Right ventricle myocardium superior (tissue), 1 donor: ENCODE data around the gene FBXO21. TPM values are rescaled to one million over a fixed set of nuclear protein-coding genes. Genes with fewer than 3 reads are reported as not detected.
"Not testable (repeated sequence)": the region's sequence is repeated elsewhere in the genome, so short reads cannot be mapped to it uniquely, and the experiment has no call there.

Experiments
- ATAC-seq: fragments of 200-7000 bp; cut with Tn5 transposase; one replicate; pipeline ENCODE4 v1.9.1; 2020; ENCODE audit warnings: mild to moderate bottlenecking; ENCODE audit not compliant: poor library complexity
- DNase-seq: peaks from one replicate; pipeline ENCODE4 v3.0.0-alpha.2; 2020
- intact Hi-C: fragments of 100-400 bp; cut with DNase I; formaldehyde crosslinking; loops from one replicate; pipeline ENCODE4 v1.11.2; 2022
- total RNA-seq: library from RNA; stranded (reverse); fragmentation: NEBNext Ultra II Directional; extraction: Animal tissue kit (Norgen Biotek cat#: 25700); gene quantifications from one replicate; pipeline ENCODE4 v1.2.1, GENCODE V29; 2021
- donor health status: DM: no; HTN: yes; CAD: no; lungs with severe emphysema.

FBXO21 gene
- total RNA-seq, 1 donor from 2014 or later, result 35.3 TPM

DNA sequence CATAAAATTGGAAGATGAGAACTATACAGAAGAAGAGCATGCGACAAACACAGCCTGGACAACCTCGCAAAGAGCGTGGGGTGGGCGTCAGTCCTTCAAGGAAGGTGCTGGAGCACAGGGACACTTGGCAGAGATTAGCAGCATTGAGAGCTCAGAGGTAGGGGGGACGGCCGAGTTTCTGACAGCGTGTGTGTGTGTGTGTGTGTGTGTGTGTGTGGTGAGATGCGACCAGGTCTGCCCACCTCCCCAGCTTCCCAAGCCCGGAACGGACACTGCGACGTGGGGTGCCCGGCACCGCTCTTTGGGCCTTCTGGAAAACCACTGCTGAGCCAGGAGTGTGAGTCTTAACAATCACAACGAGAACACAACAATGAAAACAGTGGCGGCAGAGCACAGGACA is 17.9 kb upstream of the FBXO21 start:
- ATAC-seq (no peak), DNase-seq (no peak)
- intact Hi-C loops, result no loop called here

DNA sequence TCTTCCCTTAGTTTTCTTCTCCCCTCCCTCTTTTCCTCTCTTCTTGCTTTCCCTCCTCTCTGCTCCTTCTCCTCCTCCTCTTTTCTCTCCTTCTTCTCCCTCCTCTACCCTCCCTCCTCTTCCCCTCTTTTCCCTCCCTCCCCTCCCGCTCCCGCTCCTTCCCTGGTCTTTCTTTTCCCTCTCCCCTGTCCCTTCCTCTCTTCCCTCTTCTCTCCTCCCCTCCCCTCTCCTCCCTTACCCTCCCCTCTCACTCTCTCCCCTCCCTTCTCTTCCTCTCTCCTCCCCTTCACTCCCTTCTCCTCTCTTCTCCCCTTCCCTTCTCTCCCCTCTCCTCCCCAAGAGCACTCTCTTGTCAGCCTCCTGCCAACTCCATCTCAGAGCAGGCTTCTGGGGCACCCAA is 17.4 kb upstream of the FBXO21 start:
- ATAC-seq, result no peak
- intact Hi-C loops, result no loop called here
- no peak for DNase-seq

DNA sequence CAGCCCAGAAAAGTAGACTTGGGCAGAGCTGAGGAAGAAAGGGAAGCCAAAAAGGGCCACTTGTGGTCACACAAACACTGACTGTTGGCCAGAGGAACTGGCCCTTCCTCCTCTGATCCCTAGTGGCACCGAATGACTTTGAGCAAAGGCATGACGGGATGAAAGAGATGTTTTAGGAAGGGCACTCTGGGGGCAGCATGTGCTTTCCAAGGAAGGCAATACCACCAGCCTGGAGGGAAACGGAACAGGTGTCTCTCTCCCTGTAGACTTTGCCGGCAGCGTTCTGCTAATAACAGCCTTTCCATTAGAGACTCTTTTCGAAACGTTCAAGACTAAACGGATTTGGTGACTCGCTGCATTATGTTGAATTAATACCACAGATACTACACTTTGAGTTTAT is 12.3 kb upstream of the FBXO21 start:
- DNase-seq (no peak), ATAC-seq (no peak)
- intact Hi-C loops, result no loop called here

DNA sequence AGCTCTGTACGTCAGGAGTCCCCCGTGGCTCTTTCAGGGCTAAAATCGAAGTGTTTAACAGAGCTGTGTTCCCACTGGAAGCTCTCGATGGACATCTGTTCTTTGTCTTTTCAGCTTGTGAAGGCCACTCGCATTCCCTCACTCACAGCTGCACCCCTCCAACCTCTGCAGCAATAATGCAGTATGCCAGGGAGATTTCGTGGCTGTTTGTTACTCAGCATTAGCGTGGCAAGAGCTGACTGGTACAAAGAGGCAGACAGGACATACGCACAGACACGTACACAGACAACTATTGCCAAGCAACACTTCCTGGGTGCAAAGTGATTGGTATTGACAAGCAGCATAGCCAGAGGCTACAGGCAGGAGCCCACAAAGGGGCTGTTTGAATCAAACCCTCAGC is 11.8 kb upstream of the FBXO21 start:
- intact Hi-C loops, result no loop called here
- no peak for ATAC-seq
- DNase-seq, result no peak

DNA sequence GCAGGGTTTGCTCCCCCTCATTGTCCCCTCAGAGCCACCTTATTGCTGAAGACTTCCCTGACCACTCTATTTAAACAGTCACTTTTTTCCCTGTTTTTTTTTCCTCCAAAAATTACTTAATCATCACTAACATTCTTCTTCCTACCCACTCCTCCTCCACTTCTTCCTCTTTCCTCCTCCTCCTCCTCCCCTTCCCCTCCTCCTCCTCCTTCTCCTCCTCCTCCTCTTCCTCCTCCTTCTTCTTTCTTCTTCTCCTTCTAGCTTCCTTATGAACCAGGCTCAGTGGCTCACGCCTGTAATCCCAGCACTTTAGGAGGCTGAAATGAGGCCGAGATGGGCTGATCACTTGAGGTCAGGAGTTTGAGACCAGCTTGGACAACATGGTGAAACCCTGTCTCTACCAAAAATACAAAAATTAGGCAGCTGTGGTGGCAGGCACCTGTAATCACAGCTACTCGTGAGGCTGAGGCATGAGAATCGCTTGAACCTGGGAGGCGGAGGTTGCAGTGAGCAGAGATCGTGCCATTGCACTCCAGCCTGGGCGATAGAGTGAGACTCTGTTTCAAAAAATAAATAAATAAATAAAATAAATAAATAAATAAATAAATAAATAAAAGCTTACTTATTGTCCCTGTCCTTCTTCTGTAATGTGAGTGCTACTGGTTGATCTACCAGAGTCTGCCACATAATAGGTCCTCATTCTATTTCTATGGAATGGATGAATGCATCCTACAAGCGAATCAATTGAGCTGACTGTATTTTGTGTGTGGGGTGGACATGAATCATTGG is 9.9 kb upstream of the FBXO21 start:
- intact Hi-C loops, DNase-seq: not testable (repeated sequence)

DNA sequence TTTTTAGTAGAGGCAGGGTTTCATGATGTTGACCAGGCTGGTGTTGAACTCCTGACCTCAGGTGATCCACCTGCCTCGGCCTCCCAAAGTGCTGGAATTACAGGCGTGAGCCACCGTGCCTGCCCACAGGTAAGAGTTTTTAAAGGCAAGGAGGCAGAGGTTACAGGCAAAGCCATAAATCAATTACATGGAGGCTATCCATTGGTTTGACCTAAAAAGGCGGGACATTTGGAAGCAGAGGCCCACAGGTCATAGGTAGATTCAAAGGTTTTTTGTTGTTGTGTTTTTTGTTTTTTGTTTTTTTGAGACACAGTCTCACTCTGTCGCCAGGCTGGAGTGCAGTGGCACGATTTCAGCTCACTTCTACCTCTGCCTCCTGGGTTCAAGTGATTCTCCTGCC is 6.1 kb upstream of the FBXO21 start:
- DNase-seq, ATAC-seq, intact Hi-C loops: not testable (repeated sequence)

More for the DNA sequence above, 9.9 kb upstream of the FBXO21 start:
- ATAC-seq, result not testable (repeated sequence)

DNA sequence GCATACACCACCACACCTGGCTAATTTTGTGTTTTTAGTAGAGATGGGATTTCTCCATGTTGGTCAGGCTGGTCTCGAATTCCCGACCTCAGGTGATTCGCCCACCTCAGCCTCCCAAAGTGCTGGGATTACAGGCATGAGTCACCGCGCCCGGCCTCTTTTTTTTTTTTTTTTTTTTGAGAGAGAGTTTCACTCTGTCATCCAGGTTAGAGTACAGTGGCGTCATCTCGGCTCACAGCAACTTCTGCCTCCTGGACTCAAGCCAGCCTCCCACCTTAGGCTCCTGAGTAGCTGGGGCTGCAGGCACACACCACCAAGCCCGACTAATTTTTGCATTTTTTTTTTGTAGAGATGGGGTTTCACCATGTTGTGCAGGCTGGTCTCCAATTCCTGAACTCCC is 4.8 kb upstream of the FBXO21 start:
- intact Hi-C loops, ATAC-seq: not testable (repeated sequence)

DNA sequence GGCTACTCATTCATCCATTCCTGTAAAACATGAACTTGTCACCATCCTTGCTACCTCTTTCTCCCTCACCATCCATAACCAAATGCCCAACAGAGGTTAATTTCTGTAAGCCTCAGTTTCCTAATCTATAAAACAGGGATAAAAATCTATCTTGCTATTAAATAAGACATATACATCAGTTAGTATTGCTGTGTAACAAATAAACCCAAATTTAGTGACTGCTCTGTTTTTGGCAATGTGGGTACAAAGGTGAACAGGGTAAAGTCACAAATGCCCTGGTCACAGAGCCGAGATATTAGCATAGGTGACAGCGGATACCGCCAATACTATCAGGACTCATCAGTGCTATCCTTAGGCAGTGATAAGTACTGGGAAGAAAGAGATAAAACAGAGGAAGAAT is 3.6 kb upstream of the FBXO21 start:
- intact Hi-C loops, result no loop called here
- DNase-seq, result no peak
- ATAC-seq, result no peak

More for the DNA sequence above, 4.8 kb upstream of the FBXO21 start:
- not testable (repeated sequence) for DNase-seq

DNA sequence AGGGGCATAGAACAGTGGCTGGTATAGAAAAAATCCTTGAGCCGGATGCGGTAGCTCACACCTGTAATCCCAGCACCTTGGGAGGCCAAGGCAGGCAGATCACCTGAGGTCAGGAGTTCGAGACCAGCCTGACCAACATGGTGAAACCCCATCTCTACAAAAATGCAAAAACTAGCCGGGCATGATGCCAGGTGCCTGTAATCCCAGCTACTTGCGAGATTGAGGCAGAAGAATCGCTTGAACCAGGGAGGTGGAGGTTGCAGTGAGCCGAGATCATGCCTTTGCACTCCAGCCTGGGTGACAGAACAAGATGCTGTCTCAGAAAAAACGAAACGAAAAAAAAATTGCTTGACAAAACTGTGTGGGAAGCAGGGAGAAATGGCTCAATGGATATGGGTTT is 2.3 kb upstream of the FBXO21 start:
- ATAC-seq, intact Hi-C loops: not testable (repeated sequence)

DNA sequence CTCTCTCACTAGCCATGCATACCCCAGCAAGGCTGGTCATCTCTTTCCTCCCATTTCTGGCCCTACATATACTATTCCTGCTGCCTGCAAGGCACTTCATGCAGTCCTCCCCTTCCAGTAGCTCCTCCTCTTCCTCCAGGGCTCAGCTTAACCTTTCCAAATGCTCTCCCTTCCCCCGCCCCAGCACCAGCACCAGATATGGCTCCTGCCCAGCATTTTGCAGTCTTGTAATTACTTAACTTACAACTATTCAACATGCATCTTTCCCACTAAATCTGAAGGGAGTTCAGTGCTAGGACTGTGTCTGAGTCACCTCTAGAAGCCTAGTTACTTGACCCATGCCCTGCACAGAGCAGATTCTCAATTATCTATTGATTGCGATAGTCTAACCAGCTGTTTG is 1.8 kb upstream of the FBXO21 start:
- intact Hi-C loops, result no loop called here
- DNase-seq (no peak), ATAC-seq (no peak)

More for the DNA sequence above, 2.3 kb upstream of the FBXO21 start:
- DNase-seq, result not testable (repeated sequence)

DNA sequence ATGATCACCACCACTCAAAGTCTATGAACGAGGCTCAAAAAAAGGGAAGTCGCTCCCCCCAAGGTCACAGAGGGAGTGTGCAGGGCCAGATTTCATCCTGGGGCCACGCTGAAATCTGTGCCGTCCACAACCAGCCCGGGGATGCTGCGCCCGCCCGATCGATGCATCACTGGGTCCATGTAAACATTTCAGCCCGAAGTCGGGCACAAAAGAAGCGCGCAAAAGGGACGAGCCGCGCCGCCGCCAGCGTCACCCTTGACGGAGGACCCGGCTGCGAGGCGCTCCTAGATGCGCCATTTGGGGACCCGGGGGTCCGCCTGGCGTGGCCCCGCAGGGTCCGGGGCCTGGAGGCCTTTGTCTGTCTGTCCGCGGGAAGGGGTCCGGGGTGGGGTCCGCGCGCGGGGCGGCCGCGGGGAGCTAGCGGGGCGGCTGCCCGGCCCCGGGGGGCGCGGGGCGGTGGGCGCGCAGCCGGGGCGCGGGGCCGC is 503 bp downstream of the FBXO21 start:
- ATAC-seq (peak; percentile 18), DNase-seq (peak; percentile 53)
- intact Hi-C loops, result no loop called here

DNA sequence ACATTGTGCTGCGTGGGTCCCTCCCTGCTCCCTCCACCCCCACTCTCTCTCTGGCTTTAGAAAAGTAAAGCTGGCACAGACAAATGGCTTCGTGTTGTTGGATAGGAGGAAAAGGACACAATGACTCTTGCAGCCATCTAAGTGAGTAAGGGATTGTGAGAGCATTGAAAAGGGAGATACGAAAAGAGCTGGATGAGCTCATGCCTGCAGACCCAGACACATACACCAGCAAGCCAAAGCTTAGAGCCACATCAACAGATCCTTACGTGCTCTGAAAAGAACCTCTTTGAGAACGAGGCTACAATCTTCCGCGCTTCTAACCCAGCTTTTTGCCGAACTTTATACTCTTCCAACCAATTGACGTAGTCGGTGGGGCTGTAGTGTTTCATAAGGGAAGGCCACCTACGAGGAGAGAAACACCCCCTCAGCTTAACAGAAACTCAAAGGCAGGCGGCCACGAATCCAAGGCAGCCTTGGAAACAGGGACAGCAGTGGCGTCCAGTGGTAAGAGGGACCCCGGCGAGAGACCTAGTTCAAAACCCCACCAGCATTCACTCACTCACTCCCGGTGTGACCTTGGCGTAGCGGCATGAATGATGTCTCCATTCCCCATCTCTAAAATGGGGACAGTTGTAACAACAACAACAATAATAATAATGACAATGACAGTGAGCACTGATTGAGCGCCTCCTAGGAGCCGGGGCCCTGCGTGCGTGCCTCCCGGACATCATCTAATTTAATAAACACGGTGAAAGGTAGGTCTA is 1.1 kb downstream of the FBXO21 start:
- intact Hi-C loops, result no loop called here
- ATAC-seq (peak; percentile 43), DNase-seq (no peak)

DNA sequence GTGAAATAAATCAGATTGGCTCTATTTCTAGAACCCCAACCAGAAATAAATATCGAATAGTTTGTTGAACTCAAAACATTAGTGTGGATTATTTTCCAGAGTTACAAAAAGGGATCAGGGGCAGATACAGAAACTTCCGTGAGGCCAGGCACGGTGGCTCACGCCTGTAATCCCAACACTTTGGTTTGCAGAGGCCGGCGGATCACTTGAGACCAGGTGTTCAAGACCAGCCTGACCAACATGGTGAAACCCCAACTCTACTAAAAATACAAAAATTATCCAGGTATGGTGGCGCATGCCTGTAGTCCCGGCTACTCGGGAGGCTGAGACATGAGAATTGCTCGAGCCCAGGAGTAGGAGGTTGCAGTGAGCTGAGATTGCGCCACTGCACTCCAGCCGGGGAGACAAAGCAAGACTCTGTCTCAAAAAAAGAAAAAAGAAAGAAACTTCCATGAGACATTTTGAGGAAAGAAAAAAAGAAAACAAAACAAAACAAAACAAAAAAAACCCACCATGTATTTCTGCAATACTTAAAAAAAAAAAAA is 2.1 kb downstream of the FBXO21 start:
- no peak for DNase-seq
- no peak for ATAC-seq
- intact Hi-C loops, result no loop called here

DNA sequence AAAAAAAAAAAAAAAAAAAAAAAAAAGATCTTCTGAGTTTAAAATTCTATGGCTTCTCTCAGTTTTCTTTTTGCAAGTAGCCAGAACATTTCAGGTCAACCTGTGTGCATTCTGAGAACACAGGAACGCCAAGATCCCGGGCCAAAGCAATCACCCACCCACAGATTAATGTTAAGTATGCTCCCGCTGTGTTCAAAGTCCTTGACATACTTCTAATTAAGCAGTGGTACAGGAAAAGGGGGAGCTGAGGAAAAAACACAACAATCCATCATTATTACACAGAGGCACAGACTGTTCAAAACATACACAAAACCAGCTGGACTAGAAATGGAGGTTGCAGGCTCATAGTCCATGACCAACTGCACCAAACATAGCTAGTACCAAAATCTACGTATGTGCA is 2.8 kb downstream of the FBXO21 start:
- ATAC-seq (no peak), DNase-seq (no peak)
- intact Hi-C loops, result no loop called here

DNA sequence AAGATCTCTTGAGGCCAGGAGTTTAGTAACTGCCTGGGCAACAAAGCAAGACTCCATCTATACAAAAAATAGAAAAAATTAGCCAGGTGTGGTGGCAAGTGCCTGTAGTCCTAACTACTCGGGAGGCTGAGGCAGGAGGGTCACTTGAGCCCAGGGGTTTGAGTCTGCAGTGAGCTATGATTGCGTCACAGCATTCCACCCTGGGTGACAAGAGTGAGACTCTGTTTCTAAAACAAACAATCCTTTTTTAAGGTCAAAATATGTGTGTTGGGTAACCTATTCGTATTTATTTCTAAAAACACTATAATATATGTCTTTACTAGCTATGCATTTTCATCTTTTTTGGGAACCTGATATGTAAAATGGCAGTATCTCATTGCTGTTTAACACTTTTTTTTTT is 7.4 kb downstream of the FBXO21 start:
- no peak for ATAC-seq
- no peak for DNase-seq
- intact Hi-C loops, result no loop called here

DNA sequence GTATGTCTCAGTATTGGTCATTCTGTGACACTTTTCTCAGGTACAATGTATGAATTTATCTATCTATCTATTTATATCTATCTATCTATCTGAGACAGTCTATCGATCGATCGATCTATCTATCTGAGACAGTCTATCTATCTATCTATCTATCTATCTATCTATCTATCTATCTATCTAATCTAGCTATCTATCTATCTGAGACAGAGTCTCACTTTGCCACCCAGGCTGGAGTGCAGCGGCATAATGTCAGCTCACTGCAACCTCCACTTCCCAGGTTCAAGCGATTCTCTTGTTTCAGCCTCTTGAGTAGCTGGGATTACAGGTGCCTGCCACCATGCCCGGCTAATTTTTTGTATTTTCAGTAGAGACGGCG is 8.8 kb downstream of the FBXO21 start:
- intact Hi-C loops, DNase-seq, ATAC-seq: not testable (repeated sequence)

DNA sequence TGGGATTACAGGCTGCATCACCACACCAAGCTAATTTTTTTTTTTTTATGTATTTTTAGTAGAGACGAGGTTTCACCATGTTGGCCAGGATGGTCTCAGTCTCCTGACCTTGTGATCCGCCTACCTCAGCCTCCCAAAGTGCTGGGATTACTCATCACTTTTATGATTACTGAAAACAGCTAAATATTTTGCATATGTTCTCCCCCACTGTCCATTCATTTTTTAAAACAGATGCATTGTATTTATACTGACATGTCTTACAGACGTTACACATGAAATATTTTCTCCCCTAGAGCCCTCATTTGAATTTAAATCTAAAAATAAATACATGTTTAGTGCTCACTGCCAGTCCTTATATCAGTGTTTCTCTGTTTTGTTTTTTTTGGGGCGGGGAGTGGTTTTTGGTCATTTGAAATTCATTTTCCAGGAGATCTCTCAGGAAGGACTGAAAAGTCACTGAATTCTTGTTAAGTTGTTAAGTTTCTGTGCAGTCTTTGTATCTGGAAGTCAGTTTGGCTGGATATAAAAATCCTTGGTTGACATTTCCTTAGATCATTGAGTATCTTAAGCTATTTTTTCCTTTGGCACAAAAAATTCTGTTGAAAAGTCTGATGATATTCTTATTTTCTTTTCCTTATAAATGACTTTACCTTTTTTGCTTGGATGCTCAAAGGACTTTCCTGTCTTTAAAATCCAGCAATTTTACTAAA is 9.4 kb downstream of the FBXO21 start:
- DNase-seq, result no peak
- ATAC-seq, result no peak
- intact Hi-C loops, result no loop called here

DNA sequence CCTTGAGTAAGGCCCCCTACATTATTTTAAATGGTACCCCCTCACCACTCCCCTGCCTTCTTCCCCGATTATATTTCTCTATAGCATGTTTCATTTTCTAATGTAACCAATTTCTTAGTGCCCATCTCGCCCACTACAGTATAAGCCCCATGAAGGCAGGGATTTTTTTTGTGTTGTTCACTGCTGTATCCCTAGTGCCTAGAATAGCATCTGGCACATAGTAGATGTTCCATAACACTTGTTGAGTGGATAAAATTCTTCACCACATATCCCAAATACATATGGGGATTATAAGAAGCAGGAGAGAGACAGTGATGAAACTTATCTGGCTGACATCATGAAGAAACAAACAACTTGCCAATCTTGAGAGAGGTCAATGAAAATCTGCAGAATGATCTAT is 11.5 kb downstream of the FBXO21 start:
- ATAC-seq (no peak), DNase-seq (no peak)
- intact Hi-C loops, result no loop called here

DNA sequence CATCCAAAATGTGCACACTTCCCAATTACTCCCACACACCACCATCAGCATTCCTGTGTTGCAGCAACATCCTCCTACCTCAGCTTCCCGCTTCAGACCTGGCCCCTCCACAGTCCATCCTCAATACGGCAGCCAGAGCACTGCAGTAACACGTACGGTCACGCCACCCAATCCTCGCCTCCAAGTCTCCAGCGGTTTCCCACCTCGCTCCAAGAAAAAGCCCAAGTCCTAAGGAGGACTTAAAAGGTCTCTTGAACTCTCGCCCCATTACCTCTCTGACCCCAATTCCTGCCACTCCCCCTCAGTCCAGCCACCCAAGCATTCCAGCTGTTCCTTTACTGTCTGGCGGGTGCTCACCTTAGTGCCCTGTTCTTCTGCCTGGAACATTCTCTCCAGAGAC is 12.0 kb downstream of the FBXO21 start:
- ATAC-seq (no peak), DNase-seq (no peak)
- intact Hi-C loops, result no loop called here
